ENCODE measurements around the gene NPS. TPM values are rescaled to one million over a fixed set of nuclear protein-coding genes. Genes with fewer than 3 reads are reported as not detected.

NPS gene
- total RNA-seq, 3 donors from 2014 or later (not counting 1 experiment from before 2014, with no cell fraction given) = not detected

DNA sequence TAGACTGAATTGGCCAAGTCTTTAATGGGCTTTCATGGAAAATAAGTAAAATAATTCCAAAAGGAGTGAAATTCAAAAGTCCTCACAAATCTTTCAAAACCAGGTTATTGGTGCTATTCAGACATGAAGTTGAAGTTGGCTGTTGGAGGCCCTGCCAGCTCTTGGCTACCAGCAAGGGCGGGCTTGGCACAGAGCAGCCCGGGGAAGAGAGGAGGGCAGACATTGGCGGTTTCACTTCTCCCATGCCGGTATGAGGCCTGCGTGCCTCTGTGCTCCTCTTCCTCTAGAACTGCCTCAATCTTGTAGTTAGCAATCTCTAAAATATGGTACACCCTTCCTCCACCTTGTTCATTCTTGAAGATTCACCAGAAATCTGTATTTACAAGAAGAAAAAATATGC, 16.4 kb upstream of the NPS start:
- H3K9me3 ChIP-seq (ENCODE audit: control insufficient read depth, insufficient read depth, low read length) = no peaks in the 10 kb centered on the region
- intact Hi-C loops (cut with micrococcal nuclease) = no loop called here
- Mint-ChIP-seq H3K27ac (no peak overlapping the region), H3K9me3 (no peaks in the 10 kb centered on the region), H3K27me3 (ENCODE audit: low read depth in 2 of 2) (peaks cover 2 to 9% of the 10 kb centered on the region in 2 donors), H3K4me3 (no peak overlapping the region), H3K4me1 (no peaks in the 10 kb centered on the region), H3K36me3 (no peaks in the 10 kb centered on the region)
- H3K4me3 ChIP-seq (ENCODE audit: low read length) = no peak overlapping the region
- TF ChIP-seq, protein P1, sequence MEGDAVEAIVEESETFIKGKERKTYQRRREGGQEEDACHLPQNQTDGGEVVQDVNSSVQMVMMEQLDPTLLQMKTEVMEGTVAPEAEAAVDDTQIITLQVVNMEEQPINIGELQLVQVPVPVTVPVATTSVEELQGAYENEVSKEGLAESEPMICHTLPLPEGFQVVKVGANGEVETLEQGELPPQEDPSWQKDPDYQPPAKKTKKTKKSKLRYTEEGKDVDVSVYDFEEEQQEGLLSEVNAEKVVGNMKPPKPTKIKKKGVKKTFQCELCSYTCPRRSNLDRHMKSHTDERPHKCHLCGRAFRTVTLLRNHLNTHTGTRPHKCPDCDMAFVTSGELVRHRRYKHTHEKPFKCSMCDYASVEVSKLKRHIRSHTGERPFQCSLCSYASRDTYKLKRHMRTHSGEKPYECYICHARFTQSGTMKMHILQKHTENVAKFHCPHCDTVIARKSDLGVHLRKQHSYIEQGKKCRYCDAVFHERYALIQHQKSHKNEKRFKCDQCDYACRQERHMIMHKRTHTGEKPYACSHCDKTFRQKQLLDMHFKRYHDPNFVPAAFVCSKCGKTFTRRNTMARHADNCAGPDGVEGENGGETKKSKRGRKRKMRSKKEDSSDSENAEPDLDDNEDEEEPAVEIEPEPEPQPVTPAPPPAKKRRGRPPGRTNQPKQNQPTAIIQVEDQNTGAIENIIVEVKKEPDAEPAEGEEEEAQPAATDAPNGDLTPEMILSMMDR (IDR thresholded peaks at IDR 0.05) = no peak
- no peaks in the 10 kb centered on the region for H3K27me3 ChIP-seq (ENCODE audit: control insufficient read depth, insufficient read depth, low read length)
- ATAC-seq = no peak
- no peaks in the 10 kb centered on the region for H3K36me3 ChIP-seq (ENCODE audit: control insufficient read depth, insufficient read depth, low read length)
- no peak for DNase-seq
- 91% methylated on average over 5 of the region's 5 CpGs for WGBS (ENCODE audit: insufficient coverage)
- H3K4me1 ChIP-seq (ENCODE audit: control insufficient read depth, insufficient read depth, low read length) = no peaks in the 10 kb centered on the region
- H3K27ac ChIP-seq (ENCODE audit: low read length) = no peak overlapping the region

DNA sequence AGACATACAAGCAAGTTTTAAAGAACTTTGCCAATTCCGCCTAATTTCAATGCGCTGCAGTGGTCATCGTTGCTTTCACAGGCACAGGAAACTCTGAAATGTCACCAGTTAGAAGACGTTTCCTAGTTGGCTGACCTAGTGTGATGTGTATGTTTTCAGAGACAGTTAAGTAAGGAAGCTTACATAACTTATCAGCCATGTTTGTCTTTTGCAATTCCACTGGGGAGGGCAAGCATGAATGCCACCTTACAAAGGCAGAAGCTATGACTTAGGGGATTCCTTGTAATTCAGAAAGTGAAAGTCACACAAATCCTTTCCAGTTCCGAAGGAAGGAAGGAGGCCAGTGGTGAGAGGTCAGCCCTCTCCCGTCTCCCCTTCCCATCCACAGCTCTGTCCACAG, 15.0 kb upstream of the NPS start:
- Mint-ChIP-seq H3K4me3 (no peak overlapping the region), H3K27ac (no peak overlapping the region), H3K9me3 (no peaks in the 10 kb centered on the region), H3K36me3 (no peaks in the 10 kb centered on the region), H3K4me1 (no peaks in the 10 kb centered on the region), H3K27me3 (ENCODE audit: low read depth in 2 of 2) (peaks cover 4 to 5% of the 10 kb centered on the region in 2 donors)
- DNase-seq (no peak), ATAC-seq (no peak)
- Histone ChIP-seq H3K36me3 (ENCODE audit: control insufficient read depth, insufficient read depth, low read length) (no peaks in the 10 kb centered on the region), H3K4me1 (ENCODE audit: control insufficient read depth, insufficient read depth, low read length) (no peaks in the 10 kb centered on the region), H3K27me3 (ENCODE audit: control insufficient read depth, insufficient read depth, low read length) (no peaks in the 10 kb centered on the region), H3K27ac (ENCODE audit: low read length) (no peak overlapping the region), H3K4me3 (ENCODE audit: low read length) (no peak overlapping the region), H3K9me3 (ENCODE audit: control insufficient read depth, insufficient read depth, low read length) (no peaks in the 10 kb centered on the region)
- intact Hi-C loops (cut with micrococcal nuclease) = no loop called here
- WGBS (ENCODE audit: insufficient coverage) = 75% methylated on average over 4 of the region's 6 CpGs
- TF ChIP-seq, protein P1 (IDR thresholded peaks at IDR 0.05) = no peak

DNA sequence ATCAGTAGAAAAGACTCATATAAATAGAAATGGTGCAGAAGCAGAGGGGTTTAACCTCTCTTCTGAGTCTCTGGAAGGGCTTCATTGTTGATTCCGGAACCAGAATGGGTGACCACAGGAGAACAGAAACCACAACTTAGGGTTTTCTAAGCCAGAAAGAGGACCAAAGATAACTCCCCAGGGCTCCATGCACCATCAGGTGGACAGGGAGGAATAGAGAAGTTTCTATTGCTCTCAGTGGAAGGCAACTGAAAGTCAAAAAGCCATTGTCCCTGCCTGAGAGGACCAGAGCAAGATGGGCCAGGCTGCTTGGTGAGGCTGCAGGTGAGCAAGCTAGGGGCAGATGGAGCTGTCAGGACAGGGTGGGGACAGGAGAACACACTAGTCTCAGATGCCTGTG, 14.6 kb upstream of the NPS start:
- no peaks in the 10 kb centered on the region for H3K4me1 Mint-ChIP-seq
- H3K27ac Mint-ChIP-seq = no peak overlapping the region
- intact Hi-C loops (cut with micrococcal nuclease) = no loop called here
- H3K4me1 ChIP-seq (ENCODE audit: control insufficient read depth, insufficient read depth, low read length) = no peaks in the 10 kb centered on the region
- DNase-seq = no peak
- ATAC-seq = no peak
- no peak overlapping the region for H3K27ac ChIP-seq (ENCODE audit: low read length)
- WGBS (ENCODE audit: insufficient coverage) = 88% methylated on average over 1 of the region's 1 CpG
- TF ChIP-seq, protein P1 (IDR thresholded peaks at IDR 0.05) = no peak
- no peaks in the 10 kb centered on the region for H3K36me3 Mint-ChIP-seq
- no peaks in the 10 kb centered on the region for H3K9me3 Mint-ChIP-seq
- peaks cover under 1 to 4% of the 10 kb centered on the region in 2 donors for H3K27me3 Mint-ChIP-seq (ENCODE audit: low read depth in 2 of 2)
- H3K27me3 ChIP-seq (ENCODE audit: control insufficient read depth, insufficient read depth, low read length) = no peaks in the 10 kb centered on the region
- H3K36me3 ChIP-seq (ENCODE audit: control insufficient read depth, insufficient read depth, low read length) = no peaks in the 10 kb centered on the region
- H3K4me3 Mint-ChIP-seq = no peak overlapping the region
- no peaks in the 10 kb centered on the region for H3K9me3 ChIP-seq (ENCODE audit: control insufficient read depth, insufficient read depth, low read length)
- H3K4me3 ChIP-seq (ENCODE audit: low read length) = no peak overlapping the region

DNA sequence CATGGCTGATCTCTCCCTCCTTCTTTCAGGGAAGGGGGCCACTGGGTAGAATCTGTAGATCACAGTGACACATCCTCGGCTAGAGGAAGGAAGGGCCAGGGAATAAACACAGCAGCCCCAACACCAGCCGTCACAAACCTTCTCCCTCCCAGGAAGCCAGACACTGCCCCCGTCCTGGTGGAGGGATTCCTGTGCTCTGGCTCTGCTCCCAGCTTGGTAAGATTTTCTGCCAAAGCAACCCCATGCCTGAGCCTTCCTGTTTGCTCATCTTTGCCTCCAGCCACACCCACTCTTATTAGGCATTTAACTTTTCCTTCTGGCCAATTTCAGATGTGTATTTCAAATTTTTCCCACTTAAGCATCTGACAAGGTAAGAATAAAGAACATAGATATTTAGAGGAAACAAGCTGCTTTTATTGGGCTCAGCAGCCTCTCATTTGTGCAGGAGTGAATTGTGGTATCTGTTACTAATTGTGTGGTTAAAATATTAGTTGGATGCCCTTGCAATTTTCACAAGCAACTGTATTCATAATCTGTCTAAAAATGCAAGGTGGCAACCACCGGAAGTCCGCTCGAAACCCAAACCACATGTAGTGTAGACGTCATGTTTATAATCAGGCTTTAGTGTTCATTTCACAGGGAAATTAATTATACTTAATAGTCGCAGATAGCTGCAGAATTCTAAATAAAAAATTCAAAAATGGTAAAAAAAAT, 13.2 kb upstream of the NPS start:
- Mint-ChIP-seq H3K27me3 (ENCODE audit: low read depth in 2 of 2) (peaks cover 0 to 4% of the 10 kb centered on the region in 2 donors), H3K4me1 (no peaks in the 10 kb centered on the region), H3K9me3 (no peaks in the 10 kb centered on the region), H3K36me3 (no peaks in the 10 kb centered on the region), H3K4me3 (no peak overlapping the region), H3K27ac (no peak overlapping the region)
- Histone ChIP-seq H3K4me3 (ENCODE audit: low read length) (no peak overlapping the region), H3K36me3 (ENCODE audit: control insufficient read depth, insufficient read depth, low read length) (no peaks in the 10 kb centered on the region), H3K9me3 (ENCODE audit: control insufficient read depth, insufficient read depth, low read length) (no peaks in the 10 kb centered on the region), H3K27ac (ENCODE audit: low read length) (no peak overlapping the region), H3K27me3 (ENCODE audit: control insufficient read depth, insufficient read depth, low read length) (no peaks in the 10 kb centered on the region), H3K4me1 (ENCODE audit: control insufficient read depth, insufficient read depth, low read length) (no peaks in the 10 kb centered on the region)
- intact Hi-C loops (cut with micrococcal nuclease) = no loop called here
- WGBS (ENCODE audit: insufficient coverage) = 62% methylated on average over 7 of the region's 8 CpGs
- DNase-seq (no peak), ATAC-seq (no peak)
- TF ChIP-seq, protein P1 (IDR thresholded peaks at IDR 0.05) = no peak

All from natural killer cell (primary cell).